GM12878 (cell line): Measurements from ENCODE around the gene PLEKHM1.
"Not testable (repeated sequence)": the region's sequence is repeated elsewhere in the genome, so short reads cannot be mapped to it uniquely, and the experiment has no call there.

Experiments used
- CREM ChIP-seq: IDR thresholded peaks from 2 replicates; pipeline ENCODE4 v1.6.1; 2014; ENCODE audit warnings: antibody characterized with exemption, low read depth
- CTCF ChIP-seq, 3 experiments: IDR thresholded peaks in 2 of 3; conservative IDR thresholded peaks in 1 of 3; 2 replicates each; pipeline ENCODE4 v1.5.1; 2011; ENCODE audit warnings: low read depth in 3 of 3, low read length in 3 of 3, mild to moderate bottlenecking in 3 of 3, control low read depth in 2 of 3, moderate library complexity in 2 of 3, inconsistent platforms in 1 of 3, mixed read lengths in 1 of 3; ENCODE audit not compliant: control insufficient read depth in 2 of 3, insufficient read depth in 1 of 3; ENCODE audit errors: extremely low read depth in 1 of 3
- EZH2 ChIP-seq: IDR thresholded peaks from 2 replicates; pipeline ENCODE4 v1.6.1; 2012; ENCODE audit warnings: low read depth, mild to moderate bottlenecking, control low read depth, inconsistent platforms, low read length, borderline replicate concordance; ENCODE audit not compliant: control insufficient read depth
- PKNOX1 ChIP-seq: fragments of 450-650 bp; IDR thresholded peaks from 2 replicates; pipeline ENCODE4 v1.6.1; 2016; ENCODE audit warnings: mild to moderate bottlenecking
- POLR2AphosphoS2 ChIP-seq: IDR thresholded peaks from 2 replicates; pipeline ENCODE4 v1.6.1; 2011; ENCODE audit warnings: low read depth, mild to moderate bottlenecking, low read length, improper control_type of control experiment, moderate library complexity
- REST ChIP-seq: IDR thresholded peaks from 2 replicates; pipeline ENCODE4 v1.6.1; 2012; ENCODE audit warnings: mild to moderate bottlenecking, low read depth, low read length
- STAT1 ChIP-seq: fragments of 450-650 bp; conservative IDR thresholded peaks from 2 replicates; pipeline ENCODE4 v1.6.1; 2014; ENCODE audit warnings: antibody characterized with exemption, mild to moderate bottlenecking

GRCh38 chr17:45500478-45500877, 10.0 kb upstream of the PLEKHM1 start:
- TF ChIP-seq CTCF (IDR thresholded peaks at IDR 0.05 in 2 of 3, conservative IDR thresholded peaks at IDR 0.05 in 1 of 3; ENCODE audit: control insufficient read depth in 2 of 3, extremely low read depth in 1 of 3, insufficient read depth in 1 of 3, low read depth in 3 of 3, low read length in 3 of 3); EZH2; PKNOX1; CREM; STAT1; POLR2AphosphoS2; REST: not testable (repeated sequence)
